Stimulated activated CD4-positive, alpha-beta T cell treated with anti-CD3 and anti-CD28 coated beads, TNF-alpha, amount 100 ng/mL, for 4 hours (primary cell): Measurements from ENCODE around the gene NOTCH4.
"Not testable (repeated sequence)": the region's sequence is repeated elsewhere in the genome, so short reads cannot be mapped to it uniquely, and the experiment has no call there.

Source experiments
- DNase-seq, 3 experiments: peaks; one replicate each; pipeline ENCODE4 v3.0.0-alpha.2; 2020; ENCODE audit warnings: low read depth in 3 of 3

NOTCH4 gene

GRCh38 chr6:32218167-32218566 is 5.7 kb downstream of the NOTCH4 start:
- DNase-seq: no peak

GRCh38 chr6:32216998-32217397 is 6.9 kb downstream of the NOTCH4 start:
- DNase-seq: no peak

DNA sequence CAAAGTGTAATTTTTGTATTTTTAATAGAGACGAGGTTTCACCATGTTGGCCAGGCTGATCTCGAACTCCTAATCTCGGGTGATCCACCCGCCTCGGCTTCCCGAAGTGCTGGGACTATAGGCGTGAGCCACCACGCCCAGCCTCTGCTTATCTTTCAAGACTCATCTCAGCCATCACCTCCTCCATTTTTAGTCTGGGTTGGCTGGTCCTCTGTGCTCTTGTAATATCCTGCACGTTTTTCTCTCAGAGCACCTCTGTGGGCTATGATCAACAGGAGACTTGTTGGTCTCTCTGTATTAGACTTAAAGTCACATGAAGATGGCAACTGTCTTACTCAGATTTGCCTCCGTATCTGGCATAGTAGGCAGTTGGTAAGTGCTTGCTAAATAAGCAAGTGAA is 7.6 kb downstream of the NOTCH4 start:
- DNase-seq: no peak

DNA sequence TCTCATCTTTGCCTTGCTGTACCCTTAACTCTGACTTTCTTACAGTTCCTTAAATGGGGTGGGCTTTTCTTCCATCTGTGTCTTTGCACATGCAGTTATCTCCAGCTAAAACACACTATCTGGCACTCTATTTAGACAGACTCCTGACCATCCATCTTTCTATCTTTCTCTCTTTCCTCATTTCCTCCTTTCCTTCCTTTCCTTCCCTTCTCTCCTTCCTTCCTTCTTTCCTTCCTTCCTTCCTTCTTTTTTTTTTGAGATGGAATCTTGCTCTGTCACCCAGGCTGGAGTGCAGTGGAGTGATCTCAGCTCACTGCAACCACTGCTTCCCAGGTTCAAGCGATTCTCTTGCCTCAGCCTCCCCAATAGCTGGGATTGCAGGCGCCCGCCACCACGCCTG is 8.2 kb downstream of the NOTCH4 start:
- DNase-seq: no peak

DNA sequence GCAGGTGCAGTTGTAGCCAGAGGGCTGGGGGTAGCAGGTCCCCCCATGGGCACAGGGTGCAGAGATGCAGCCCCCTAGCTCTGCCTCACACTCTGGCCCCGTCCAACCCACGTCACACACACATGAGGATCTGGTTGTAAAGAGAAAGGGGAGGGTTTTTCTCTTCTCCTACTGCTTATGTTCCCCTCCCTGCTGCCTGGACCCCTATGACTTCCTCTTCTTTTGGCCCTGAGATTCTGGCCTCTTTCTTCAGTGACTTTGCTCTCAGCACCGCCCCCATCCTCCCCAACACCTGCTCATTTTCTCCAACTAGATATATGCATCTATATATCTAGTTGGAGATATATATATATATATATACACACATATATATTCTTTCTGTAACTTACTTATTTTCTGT is 9.7 kb downstream of the NOTCH4 start:
- no peak for DNase-seq

DNA sequence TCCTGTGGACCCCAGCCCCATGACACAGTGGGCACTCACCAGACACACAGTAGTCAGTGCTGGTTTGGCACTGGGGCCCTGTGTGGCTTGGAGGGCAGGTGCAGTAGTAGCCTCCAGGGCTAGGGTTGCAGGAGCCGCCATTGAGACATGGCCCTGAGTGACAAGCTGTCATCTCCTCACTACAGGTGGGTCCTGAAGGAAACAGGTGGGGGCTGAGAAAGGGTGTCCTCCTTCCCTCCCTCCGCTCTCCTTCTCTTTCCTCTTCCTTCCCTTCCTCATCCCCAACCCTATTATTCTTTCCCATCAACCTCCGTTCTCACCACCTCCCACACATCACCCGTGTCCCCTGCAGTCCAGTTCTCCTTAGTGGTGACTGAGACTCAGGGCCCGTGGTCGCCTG is 10.2 kb downstream of the NOTCH4 start:
- DNase-seq: no peak

DNA sequence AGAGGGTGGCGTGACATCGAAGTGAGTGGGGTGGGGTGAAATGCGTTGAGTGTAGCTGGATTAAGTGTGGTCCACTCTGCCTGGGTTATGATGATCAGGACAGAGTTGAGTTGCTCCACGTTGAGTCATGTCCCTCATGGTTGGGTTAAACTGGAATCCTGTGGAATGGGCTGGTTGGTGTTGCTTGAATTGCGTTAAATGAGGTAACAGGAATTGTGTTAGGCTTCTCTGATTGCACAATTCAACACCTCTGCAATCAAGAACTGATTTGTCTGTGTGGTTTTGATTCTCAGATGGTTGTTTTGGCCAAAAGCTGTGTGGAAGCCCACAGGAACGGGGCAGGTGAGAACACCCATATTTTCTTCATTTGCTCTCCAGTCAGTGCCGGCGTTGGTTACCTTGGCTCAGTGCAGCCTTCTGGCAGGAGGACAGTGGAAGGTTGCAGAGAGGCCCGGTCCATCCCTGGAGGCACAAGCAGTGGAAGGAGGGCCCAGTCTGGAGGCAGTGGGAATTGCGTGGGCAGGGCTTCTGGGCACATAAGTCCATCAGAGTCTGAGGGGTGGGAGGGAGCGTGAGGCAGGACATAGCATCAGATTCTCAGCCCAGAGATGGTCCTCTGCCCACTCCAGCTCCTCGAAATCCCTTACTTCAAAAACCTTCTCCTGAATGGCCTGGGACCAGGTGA is 11.6 kb downstream of the NOTCH4 start:
- no peak for DNase-seq

DNA sequence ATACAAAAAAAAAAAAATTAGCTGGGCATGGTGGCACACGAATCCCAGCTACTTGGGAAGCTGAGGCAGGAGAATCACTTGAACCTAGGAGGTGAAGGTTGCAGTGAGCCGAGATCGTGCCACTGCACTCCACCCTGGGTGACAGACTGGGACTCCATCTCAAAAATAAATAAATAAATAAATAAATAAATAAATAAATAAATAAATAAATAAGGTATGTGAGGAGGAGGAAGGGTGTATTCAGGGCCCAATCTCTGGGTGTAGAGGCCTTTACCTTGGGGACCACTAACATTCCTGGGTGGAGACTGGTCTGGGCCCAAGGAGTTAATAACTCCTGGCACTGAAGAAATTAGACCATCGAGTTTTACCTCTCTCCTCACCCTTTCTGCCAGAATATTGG is 12.4 kb downstream of the NOTCH4 start:
- DNase-seq: not testable (repeated sequence)

GRCh38 chr6:32210191-32210601 is 13.7 kb downstream of the NOTCH4 start:
- DNase-seq: no peak

- DNase-seq: no peak
Observed at GRCh38 chr6:32208996-32209395, 14.9 kb downstream of the NOTCH4 start.

GRCh38 chr6:32204268-32204715 is 19.6 kb downstream of the NOTCH4 start:
- no peak for DNase-seq

DNA sequence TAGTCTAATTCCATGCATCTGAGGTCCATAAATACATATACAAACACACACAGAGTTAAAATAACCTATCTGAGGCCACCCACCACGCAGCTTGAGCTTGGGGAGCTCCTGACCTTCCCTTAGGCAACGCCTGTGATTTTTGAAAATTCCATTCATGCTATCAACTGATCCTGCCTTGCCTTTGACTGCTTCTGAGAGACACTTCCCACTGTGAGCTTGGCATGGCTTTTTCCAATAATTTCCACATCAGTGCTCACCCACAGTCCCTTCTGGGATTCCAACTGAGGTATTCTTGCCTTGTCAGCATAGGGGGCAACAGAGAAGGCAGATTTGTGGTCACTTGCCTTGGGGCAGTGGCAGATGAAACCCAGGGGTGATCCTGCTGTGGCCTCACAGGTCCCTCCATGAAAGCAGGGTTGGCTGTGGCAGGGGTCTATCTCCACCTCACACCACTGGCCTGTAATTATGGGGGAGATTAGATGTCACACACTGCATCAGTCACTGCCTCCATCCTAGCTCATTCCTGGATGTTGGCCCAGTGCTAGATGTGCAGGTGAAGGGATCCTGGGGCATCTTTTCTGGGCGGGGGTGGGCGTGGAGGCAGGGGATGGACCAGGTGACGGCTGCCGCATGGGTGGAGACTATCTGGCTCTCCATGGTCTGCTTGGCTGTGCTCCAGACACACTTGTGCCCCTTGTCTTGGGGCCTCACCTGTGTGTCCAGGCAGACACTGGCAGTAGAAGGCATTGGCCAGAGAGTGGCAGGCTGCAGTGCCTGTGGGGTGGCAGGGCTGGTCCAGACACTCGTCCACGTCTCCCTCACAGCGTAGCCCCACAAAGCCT is 20.2 kb downstream of the NOTCH4 start:
- no peak for DNase-seq

GRCh38 chr6:32202186-32202585 is 21.7 kb downstream of the NOTCH4 start:
- no peak for DNase-seq

- DNase-seq: no peak
Observed at GRCh38 chr6:32200711-32201475, 23.0 kb downstream of the NOTCH4 start.

DNA sequence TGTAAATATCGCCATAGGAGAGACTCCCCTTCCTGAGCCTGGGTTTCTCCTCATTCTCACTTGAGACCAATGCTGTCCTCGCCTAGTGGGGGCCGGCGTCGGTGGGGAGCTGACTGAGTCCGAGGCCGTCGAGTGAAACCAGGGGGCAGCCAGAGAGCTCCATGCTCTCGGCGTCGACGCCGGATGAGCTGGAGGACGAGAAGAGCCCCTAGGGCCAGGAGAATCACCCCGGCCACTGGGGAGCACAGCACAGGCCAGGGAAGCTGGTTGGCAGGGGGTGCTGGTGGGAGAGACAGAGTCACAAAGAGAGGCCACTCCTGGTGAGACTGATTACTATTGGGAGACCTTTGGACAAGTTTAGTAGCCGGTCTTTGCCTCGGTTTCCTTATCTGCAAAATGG is 25.0 kb downstream of the NOTCH4 start:
- no peak for DNase-seq

GRCh38 chr6:32198345-32198696 is 25.5 kb downstream of the NOTCH4 start:
- DNase-seq: no peak

- no peak for DNase-seq
Observed at GRCh38 chr6:32196682-32197616, 26.9 kb downstream of the NOTCH4 start.

- DNase-seq: peak in 1 of 3 experiments; percentile 40
Observed at GRCh38 chr6:32195902-32196681, 27.8 kb downstream of the NOTCH4 start.

GRCh38 chr6:32195652-32195901 is 28.3 kb downstream of the NOTCH4 start:
- peak; percentile 98 to 100 (median 99) for DNase-seq

GRCh38 chr6:32194825-32195651 is 28.8 kb downstream of the NOTCH4 start:
- DNase-seq: no peak
